ENCODE data around the gene SMIM9. TPM values are rescaled to one million over a fixed set of nuclear protein-coding genes. Genes with fewer than 3 reads are reported as not detected.

Gene SMIM9
- total and polyA plus RNA-seq, 5 donors = not detected

- WGBS = 46% methylated on average over 5 of the region's 5 CpGs
- Histone ChIP-seq H3K4me1 (ENCODE audit: control insufficient read depth, insufficient read depth, low read length) (no peaks in the 10 kb centered on the region), H3K4me3 (ENCODE audit: low read length) (no peak overlapping the region), H3K9me3 (ENCODE audit: control insufficient read depth, low read length) (no peaks in the 10 kb centered on the region), H3K27ac (ENCODE audit: low read length) (no peak overlapping the region), H3K27me3 (ENCODE audit: control insufficient read depth, insufficient read depth) (no peaks in the 10 kb centered on the region)
- no peak for DNase-seq
- intact Hi-C loops (cut with DNase I) = no loop called here
- peak in 1 of 2 donors; percentile 35 for ATAC-seq
These were observed 19.1 kb downstream of the SMIM9 start for GRCh38 chrX:154815274-154815818.

GRCh38 chrX:154813801-154814200 lies 20.7 kb downstream of the SMIM9 start:
- H3K4me1 ChIP-seq (ENCODE audit: control insufficient read depth, insufficient read depth, low read length) = no peaks in the 10 kb centered on the region
- DNase-seq = no peak
- H3K27ac ChIP-seq (ENCODE audit: low read length) = no peak overlapping the region
- H3K9me3 ChIP-seq (ENCODE audit: control insufficient read depth, low read length) = no peaks in the 10 kb centered on the region
- no peak for ATAC-seq
- H3K4me3 ChIP-seq (ENCODE audit: low read length) = no peak overlapping the region
- intact Hi-C loops (cut with DNase I) = no loop called here
- H3K27me3 ChIP-seq (ENCODE audit: control insufficient read depth, insufficient read depth) = no peaks in the 10 kb centered on the region
- WGBS = 41% methylated on average over 1 of the region's 1 CpG

GRCh38 chrX:154812341-154813101 lies 21.9 kb downstream of the SMIM9 start:
- H3K27ac ChIP-seq (ENCODE audit: low read length) = no peak overlapping the region
- 82% methylated on average over 2 of the region's 2 CpGs for WGBS
- no peak overlapping the region for H3K4me3 ChIP-seq (ENCODE audit: low read length)
- intact Hi-C loops (cut with DNase I) = no loop called here
- DNase-seq = no peak
- H3K4me1 ChIP-seq (ENCODE audit: control insufficient read depth, insufficient read depth, low read length) = no peaks in the 10 kb centered on the region
- H3K9me3 ChIP-seq (ENCODE audit: control insufficient read depth, low read length) = no peaks in the 10 kb centered on the region
- no peak for ATAC-seq
- H3K27me3 ChIP-seq (ENCODE audit: control insufficient read depth, insufficient read depth) = no peaks in the 10 kb centered on the region

- no peaks in the 10 kb centered on the region for H3K4me1 ChIP-seq (ENCODE audit: control insufficient read depth, insufficient read depth, low read length)
- intact Hi-C loops (cut with DNase I) = no loop called here
- no peak overlapping the region for H3K27ac ChIP-seq (ENCODE audit: low read length)
- no peak overlapping the region for H3K4me3 ChIP-seq (ENCODE audit: low read length)
- no peak for ATAC-seq
- H3K9me3 ChIP-seq (ENCODE audit: control insufficient read depth, low read length) = no peaks in the 10 kb centered on the region
- WGBS = 94% methylated on average over 1 of the region's 1 CpG
- no peak for DNase-seq
- no peaks in the 10 kb centered on the region for H3K27me3 ChIP-seq (ENCODE audit: control insufficient read depth, insufficient read depth)
These were observed 24.4 kb downstream of the SMIM9 start for GRCh38 chrX:154809939-154810665.

- Histone ChIP-seq H3K9me3 (ENCODE audit: control insufficient read depth, low read length) (no peaks in the 10 kb centered on the region), H3K27ac (ENCODE audit: low read length) (no peak overlapping the region), H3K27me3 (ENCODE audit: control insufficient read depth, insufficient read depth) (no peaks in the 10 kb centered on the region), H3K4me3 (ENCODE audit: low read length) (no peak overlapping the region), H3K4me1 (ENCODE audit: control insufficient read depth, insufficient read depth, low read length) (peaks cover 2% of the 10 kb centered on the region)
- ATAC-seq (no peak), DNase-seq (no peak)
- WGBS = 97% methylated on average over 5 of the region's 5 CpGs
- intact Hi-C loops (cut with DNase I) = no loop called here
These were observed 27.5 kb downstream of the SMIM9 start for GRCh38 chrX:154806837-154807501.

- no peak for ATAC-seq
- intact Hi-C loops (cut with DNase I) = no loop called here
- WGBS = 6% methylated on average over 13 of the region's 13 CpGs
- Histone ChIP-seq H3K27ac (ENCODE audit: low read length) (peak overlapping the region; percentile 54), H3K4me3 (ENCODE audit: low read length) (peak overlapping the region; percentile 64), H3K9me3 (ENCODE audit: control insufficient read depth, low read length) (no peaks in the 10 kb centered on the region), H3K27me3 (ENCODE audit: control insufficient read depth, insufficient read depth) (no peaks in the 10 kb centered on the region), H3K4me1 (ENCODE audit: control insufficient read depth, insufficient read depth, low read length) (peaks cover 2% of the 10 kb centered on the region)
- DNase-seq = no peak
These were observed 28.8 kb downstream of the SMIM9 start for GRCh38 chrX:154805696-154806091.

GRCh38 chrX:154804957-154805695 lies 29.3 kb downstream of the SMIM9 start, which contains the start of gene MPP1:
MPP1 (minus strand) TSS chrX:154805485; CDS start chrX:154805373, 112 bp downstream.
- ATAC-seq = peak; percentile 99
- 1% methylated on average over 62 of the region's 65 CpGs for WGBS
- peak within 1 kb of the TSS; percentile 54 for H3K27ac ChIP-seq (ENCODE audit: low read length)
- intact Hi-C loops (cut with DNase I) = no loop called here
- peak within 1 kb of the TSS; percentile 64 for H3K4me3 ChIP-seq (ENCODE audit: low read length)
- H3K27me3 ChIP-seq (ENCODE audit: control insufficient read depth, insufficient read depth) = no peaks in the 10 kb centered on the region
- DNase-seq = peak; percentile 76 to 91 (median 89)
- peaks cover 2% of the 10 kb centered on the region for H3K4me1 ChIP-seq (ENCODE audit: control insufficient read depth, insufficient read depth, low read length)
- H3K9me3 ChIP-seq (ENCODE audit: control insufficient read depth, low read length) = no peaks in the 10 kb centered on the region

GRCh38 chrX:154804261-154804956 lies 30.1 kb downstream of the SMIM9 start:
- Histone ChIP-seq H3K4me3 (ENCODE audit: low read length) (peak overlapping the region; percentile 64), H3K9me3 (ENCODE audit: control insufficient read depth, low read length) (no peaks in the 10 kb centered on the region), H3K27ac (ENCODE audit: low read length) (peak overlapping the region; percentile 14), H3K27me3 (ENCODE audit: control insufficient read depth, insufficient read depth) (no peaks in the 10 kb centered on the region), H3K4me1 (ENCODE audit: control insufficient read depth, insufficient read depth, low read length) (peaks cover 2% of the 10 kb centered on the region)
- ATAC-seq = peak in 1 of 2 donors; percentile 3
- DNase-seq = no peak
- WGBS = 39% methylated on average over 7 of the region's 7 CpGs
- intact Hi-C loops (cut with DNase I) = no loop called here

- WGBS = 72% methylated on average over 2 of the region's 2 CpGs
- Histone ChIP-seq H3K4me3 (ENCODE audit: low read length) (no peak overlapping the region), H3K9me3 (ENCODE audit: control insufficient read depth, low read length) (no peaks in the 10 kb centered on the region), H3K27ac (ENCODE audit: low read length) (no peak overlapping the region), H3K27me3 (ENCODE audit: control insufficient read depth, insufficient read depth) (no peaks in the 10 kb centered on the region), H3K4me1 (ENCODE audit: control insufficient read depth, insufficient read depth, low read length) (peaks cover 2% of the 10 kb centered on the region)
- intact Hi-C loops (cut with DNase I) = no loop called here
- DNase-seq (no peak), ATAC-seq (no peak)
These were observed 31.5 kb downstream of the SMIM9 start for GRCh38 chrX:154802947-154803346.

All from right cardiac atrium (tissue), 5 donors.